CD8-positive, alpha-beta memory T cell (primary cell): ENCODE results near the gene CTNNA3. TPM values are rescaled to one million over a fixed set of nuclear protein-coding genes. Genes with fewer than 3 reads are reported as not detected.

ENCODE experiments used
- CTCF ChIA-PET: fragments of 350-600 bp; sonication (Branson Sonifier 250); formaldehyde crosslinking; loops from one replicate; lab custom pipeline; 2021; ENCODE audit warnings: antibody characterized with exemption; lab: Charles Lee
- POLR2A ChIA-PET: fragments of 350-600 bp; sonication (Branson Sonifier 250); formaldehyde crosslinking; loops from one replicate; lab custom pipeline; 2021; ENCODE audit warnings: antibody characterized with exemption; lab: Charles Lee
- DNase-seq, 5 donors: peaks; one replicate each; pipeline versions ENCODE4 v3.0.0 to v3.0.0-alpha.2; 2020 to 2022; ENCODE audit warnings: mixed read lengths in 1 of 5
- H3K27ac ChIP-seq: one replicate; pipeline ENCODE4 v1.7.0; 2013; ENCODE audit warnings: low read depth, mild to moderate bottlenecking, low read length, moderate library complexity
- H3K27me3 ChIP-seq: 2 replicates; pipeline ENCODE4 v1.7.0; 2013; ENCODE audit warnings: low read length, mild to moderate bottlenecking; ENCODE audit not compliant: insufficient read depth, poor library complexity, severe bottlenecking
- H3K36me3 ChIP-seq: 2 replicates; pipeline ENCODE4 v1.7.0; 2013; ENCODE audit warnings: mild to moderate bottlenecking, low read length, moderate library complexity; ENCODE audit not compliant: insufficient read depth
- H3K4me1 ChIP-seq: 2 replicates; pipeline ENCODE4 v1.7.0; 2013; ENCODE audit warnings: mild to moderate bottlenecking, low read length, moderate library complexity; ENCODE audit not compliant: insufficient read depth
- H3K4me3 ChIP-seq: 2 replicates; pipeline ENCODE4 v1.7.0; 2013; ENCODE audit warnings: mild to moderate bottlenecking, low read length
- H3K9me3 ChIP-seq: 2 replicates; pipeline ENCODE4 v1.7.0; 2013; ENCODE audit warnings: mild to moderate bottlenecking, low read length
- H3K27ac Mint-ChIP-seq, 8 donors: one replicate each; pipeline ENCODE4 v1.8.0; 2020 to 2021; ENCODE audit warnings: mixed read lengths in 8 of 8, mild to moderate bottlenecking in 6 of 8, inconsistent platforms in 3 of 8, moderate library complexity in 3 of 8
- H3K27me3 Mint-ChIP-seq, 2 donors: one replicate each; pipeline ENCODE4 v1.8.0; 2020 to 2021; ENCODE audit warnings: mixed read lengths in 2 of 2, mild to moderate bottlenecking in 1 of 2, moderate library complexity in 1 of 2
- H3K36me3 Mint-ChIP-seq, 3 donors: one replicate each; pipeline ENCODE4 v1.8.0; 2020 to 2021; ENCODE audit warnings: mixed read lengths in 3 of 3, inconsistent platforms in 1 of 3, mild to moderate bottlenecking in 1 of 3
- H3K4me1 Mint-ChIP-seq, 3 donors: one replicate each; pipeline ENCODE4 v1.8.0; 2020 to 2021; ENCODE audit warnings: mixed read lengths in 3 of 3, inconsistent platforms in 1 of 3, mild to moderate bottlenecking in 1 of 3
- H3K4me3 Mint-ChIP-seq, 7 donors: one replicate each; pipeline ENCODE4 v1.8.0; 2020 to 2021; ENCODE audit warnings: mixed read lengths in 7 of 7, mild to moderate bottlenecking in 6 of 7, moderate library complexity in 4 of 7, inconsistent platforms in 2 of 7
- H3K9me3 Mint-ChIP-seq, 5 donors: one replicate each; pipeline ENCODE4 v1.8.0; 2020 to 2022; ENCODE audit warnings: mixed read lengths in 5 of 5, mild to moderate bottlenecking in 3 of 5, moderate library complexity in 2 of 5, inconsistent platforms in 1 of 5
- polyA plus RNA-seq: library from polyadenylated mRNA; unstranded; fragments of 300-500 nt; fragmentation: Illumina TruSeq; gene quantifications from one replicate; pipeline ENCODE4 v1.2.3, GENCODE V29; 2021
- total RNA-seq, 2 experiments: library from RNA; stranded (reverse); gene quantifications; one replicate each; pipeline ENCODE4 v1.2.3, GENCODE V29; 2021

The CTNNA3 gene
- total and polyA plus RNA-seq, 3 experiments from 2014 or later = 0.92 TPM; not detected in 2

GRCh38 chr10:66259836-66260235 lies 1436.2 kb downstream of the CTNNA3 start:
- Mint-ChIP-seq H3K4me1 (no peaks in the 10 kb centered on the region), H3K27me3 (no peaks in the 10 kb centered on the region), H3K9me3 (peaks cover 2 to 15% (median 6%) of the 10 kb centered on the region in 5 donors), H3K36me3 (no peaks in the 10 kb centered on the region), H3K4me3 (no peak overlapping the region), H3K27ac (no peak overlapping the region)
- H3K4me1 ChIP-seq = no peaks in the 10 kb centered on the region
- no peaks in the 10 kb centered on the region for H3K9me3 ChIP-seq
- no peaks in the 10 kb centered on the region for H3K36me3 ChIP-seq
- CTCF ChIA-PET = no interaction called here
- DNase-seq = no peak
- no peak overlapping the region for H3K27ac ChIP-seq
- H3K4me3 ChIP-seq = no peak overlapping the region
- no peaks in the 10 kb centered on the region for H3K27me3 ChIP-seq
- POLR2A ChIA-PET = no interaction called here

- Histone ChIP-seq H3K27ac (no peak overlapping the region), H3K4me1 (no peaks in the 10 kb centered on the region), H3K27me3 (no peaks in the 10 kb centered on the region), H3K4me3 (no peak overlapping the region), H3K9me3 (no peaks in the 10 kb centered on the region), H3K36me3 (no peaks in the 10 kb centered on the region)
- H3K9me3 Mint-ChIP-seq = peaks cover 2 to 16% (median 4%) of the 10 kb centered on the region in 5 donors
- no peak overlapping the region for H3K27ac Mint-ChIP-seq
- POLR2A ChIA-PET = no interaction called here
- no peaks in the 10 kb centered on the region for H3K36me3 Mint-ChIP-seq
- DNase-seq = no peak
- H3K4me3 Mint-ChIP-seq = no peak overlapping the region
- no peaks in the 10 kb centered on the region for H3K4me1 Mint-ChIP-seq
- H3K27me3 Mint-ChIP-seq = no peaks in the 10 kb centered on the region
- CTCF ChIA-PET = no interaction called here
Observed at GRCh38 chr10:66258693-66259092, 1437.3 kb downstream of the CTNNA3 start.

- Histone ChIP-seq H3K4me3 (no peak overlapping the region), H3K4me1 (no peaks in the 10 kb centered on the region), H3K9me3 (no peaks in the 10 kb centered on the region), H3K27me3 (no peaks in the 10 kb centered on the region), H3K36me3 (no peaks in the 10 kb centered on the region), H3K27ac (no peak overlapping the region)
- ChIA-PET CTCF (no interaction called here), POLR2A (no interaction called here)
- no peaks in the 10 kb centered on the region for H3K4me1 Mint-ChIP-seq
- no peaks in the 10 kb centered on the region for H3K36me3 Mint-ChIP-seq
- no peaks in the 10 kb centered on the region for H3K27me3 Mint-ChIP-seq
- no peak overlapping the region for H3K27ac Mint-ChIP-seq
- H3K9me3 Mint-ChIP-seq = peaks cover 2 to 16% (median 4%) of the 10 kb centered on the region in 5 donors
- no peak for DNase-seq
- no peak overlapping the region for H3K4me3 Mint-ChIP-seq
Observed at GRCh38 chr10:66257801-66258200, 1438.2 kb downstream of the CTNNA3 start.

- Histone ChIP-seq H3K9me3 (no peaks in the 10 kb centered on the region), H3K4me3 (no peak overlapping the region), H3K27ac (no peak overlapping the region), H3K36me3 (no peaks in the 10 kb centered on the region), H3K4me1 (no peaks in the 10 kb centered on the region), H3K27me3 (no peaks in the 10 kb centered on the region)
- peaks cover 0 to 19% (median 8%) of the 10 kb centered on the region in 5 donors for H3K9me3 Mint-ChIP-seq
- no peak overlapping the region for H3K4me3 Mint-ChIP-seq
- no peak for DNase-seq
- peak overlapping the region in 1 of 8 donors; percentile 38 for H3K27ac Mint-ChIP-seq
- ChIA-PET POLR2A (no interaction called here), CTCF (no interaction called here)
- H3K4me1 Mint-ChIP-seq = no peaks in the 10 kb centered on the region
- no peaks in the 10 kb centered on the region for H3K36me3 Mint-ChIP-seq
- H3K27me3 Mint-ChIP-seq = no peaks in the 10 kb centered on the region
Observed at GRCh38 chr10:66252986-66253385, 1443.0 kb downstream of the CTNNA3 start.

GRCh38 chr10:66246177-66246576 lies 1449.8 kb downstream of the CTNNA3 start:
- no peaks in the 10 kb centered on the region for H3K4me1 Mint-ChIP-seq
- no peaks in the 10 kb centered on the region for H3K27me3 Mint-ChIP-seq
- H3K9me3 Mint-ChIP-seq = peaks cover 7 to 29% (median 18%) of the 10 kb centered on the region in 5 donors
- ChIA-PET POLR2A (no interaction called here), CTCF (no interaction called here)
- no peaks in the 10 kb centered on the region for H3K9me3 ChIP-seq
- H3K36me3 Mint-ChIP-seq = no peaks in the 10 kb centered on the region
- H3K36me3 ChIP-seq = no peaks in the 10 kb centered on the region
- no peak overlapping the region for H3K27ac Mint-ChIP-seq
- no peak for DNase-seq
- no peaks in the 10 kb centered on the region for H3K27me3 ChIP-seq
- no peak overlapping the region for H3K4me3 ChIP-seq
- no peak overlapping the region for H3K4me3 Mint-ChIP-seq
- no peaks in the 10 kb centered on the region for H3K4me1 ChIP-seq
- no peak overlapping the region for H3K27ac ChIP-seq

GRCh38 chr10:66244953-66245352 lies 1451.0 kb downstream of the CTNNA3 start:
- H3K36me3 Mint-ChIP-seq = no peaks in the 10 kb centered on the region
- H3K9me3 Mint-ChIP-seq = peaks cover 8 to 29% (median 18%) of the 10 kb centered on the region in 5 donors
- Histone ChIP-seq H3K27ac (no peak overlapping the region), H3K36me3 (no peaks in the 10 kb centered on the region), H3K27me3 (no peaks in the 10 kb centered on the region), H3K9me3 (no peaks in the 10 kb centered on the region), H3K4me3 (no peak overlapping the region), H3K4me1 (no peaks in the 10 kb centered on the region)
- POLR2A ChIA-PET = no interaction called here
- no peak overlapping the region for H3K27ac Mint-ChIP-seq
- CTCF ChIA-PET = no interaction called here
- no peak overlapping the region for H3K4me3 Mint-ChIP-seq
- no peaks in the 10 kb centered on the region for H3K4me1 Mint-ChIP-seq
- DNase-seq = no peak
- no peaks in the 10 kb centered on the region for H3K27me3 Mint-ChIP-seq

- Mint-ChIP-seq H3K27ac (no peak overlapping the region), H3K4me1 (no peaks in the 10 kb centered on the region), H3K27me3 (no peaks in the 10 kb centered on the region), H3K9me3 (peaks cover 8 to 18% (median 16%) of the 10 kb centered on the region in 5 donors), H3K36me3 (no peaks in the 10 kb centered on the region), H3K4me3 (no peak overlapping the region)
- no peaks in the 10 kb centered on the region for H3K27me3 ChIP-seq
- H3K36me3 ChIP-seq = no peaks in the 10 kb centered on the region
- CTCF ChIA-PET = no interaction called here
- DNase-seq = no peak
- H3K4me3 ChIP-seq = no peak overlapping the region
- no peak overlapping the region for H3K27ac ChIP-seq
- H3K9me3 ChIP-seq = no peaks in the 10 kb centered on the region
- POLR2A ChIA-PET = no interaction called here
- no peaks in the 10 kb centered on the region for H3K4me1 ChIP-seq
Observed at GRCh38 chr10:66242885-66243284, 1453.1 kb downstream of the CTNNA3 start.

- no peak overlapping the region for H3K27ac ChIP-seq
- H3K4me3 ChIP-seq = no peak overlapping the region
- no peaks in the 10 kb centered on the region for H3K27me3 ChIP-seq
- H3K36me3 ChIP-seq = no peaks in the 10 kb centered on the region
- Mint-ChIP-seq H3K36me3 (no peaks in the 10 kb centered on the region), H3K27ac (no peak overlapping the region), H3K9me3 (peaks cover 0 to 15% (median 6%) of the 10 kb centered on the region in 5 donors), H3K4me1 (no peaks in the 10 kb centered on the region), H3K4me3 (no peak overlapping the region), H3K27me3 (no peaks in the 10 kb centered on the region)
- H3K4me1 ChIP-seq = no peaks in the 10 kb centered on the region
- ChIA-PET CTCF (no interaction called here), POLR2A (no interaction called here)
- no peak for DNase-seq
- H3K9me3 ChIP-seq = no peaks in the 10 kb centered on the region
Observed at GRCh38 chr10:66239062-66239461, 1456.9 kb downstream of the CTNNA3 start.

- Mint-ChIP-seq H3K4me1 (no peaks in the 10 kb centered on the region), H3K27me3 (no peaks in the 10 kb centered on the region), H3K36me3 (no peaks in the 10 kb centered on the region), H3K27ac (no peak overlapping the region), H3K9me3 (peaks cover 0 to 13% (median 5%) of the 10 kb centered on the region in 5 donors), H3K4me3 (no peak overlapping the region)
- H3K4me3 ChIP-seq = no peak overlapping the region
- no peaks in the 10 kb centered on the region for H3K36me3 ChIP-seq
- ChIA-PET POLR2A (no interaction called here), CTCF (no interaction called here)
- no peaks in the 10 kb centered on the region for H3K9me3 ChIP-seq
- no peaks in the 10 kb centered on the region for H3K27me3 ChIP-seq
- H3K4me1 ChIP-seq = no peaks in the 10 kb centered on the region
- no peak for DNase-seq
- no peak overlapping the region for H3K27ac ChIP-seq
Observed at GRCh38 chr10:66238343-66238742, 1457.7 kb downstream of the CTNNA3 start.
